Eye (tissue), 1 donor: Measurements from ENCODE around the gene GLG1.
"Not testable (repeated sequence)": the region's sequence is repeated elsewhere in the genome, so short reads cannot be mapped to it uniquely, and the experiment has no call there.

Experiments
- DNase-seq: peaks from one replicate; pipeline ENCODE4 v3.0.0-alpha.2; 2015

Gene GLG1

DNA sequence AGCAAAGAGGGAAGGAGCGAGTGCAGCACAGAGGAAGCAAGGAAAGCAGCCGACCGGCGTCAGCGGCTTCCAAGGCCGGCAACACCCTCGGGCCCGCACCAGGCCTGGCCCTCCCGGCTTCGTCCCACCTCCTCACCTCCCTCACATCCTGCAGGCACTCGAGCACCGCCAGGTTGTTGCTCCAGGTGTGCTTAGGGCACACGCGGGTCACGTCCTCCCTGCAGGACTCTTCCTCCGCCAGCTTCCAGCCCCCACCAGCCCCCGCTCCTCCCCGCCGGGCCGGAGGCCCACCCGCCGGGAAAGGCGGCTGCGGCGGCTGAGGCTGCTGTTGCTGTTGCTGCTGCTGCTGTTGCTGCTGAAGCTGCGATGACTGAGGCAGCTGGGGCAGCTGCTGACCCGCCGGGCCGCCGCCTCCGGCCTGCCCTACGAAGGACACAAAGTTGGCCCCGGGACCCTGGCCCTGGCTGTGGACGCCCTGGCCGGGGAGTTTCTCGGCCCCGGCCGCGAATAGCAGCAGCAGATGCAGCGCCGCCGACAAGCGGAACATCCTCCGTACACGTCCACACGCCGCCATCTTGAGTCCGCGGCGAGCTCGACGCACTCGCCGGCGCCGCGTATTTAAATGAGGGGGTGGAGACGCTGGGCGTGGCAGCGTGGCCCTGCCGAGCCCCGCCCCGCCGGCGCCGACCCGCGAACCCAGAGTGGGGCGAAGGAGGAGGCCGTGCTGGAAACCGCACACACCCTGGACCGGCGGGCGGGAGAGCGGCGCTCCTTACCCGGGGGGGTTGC, at the start of gene GLG1:
Gene GLG1 (minus strand): TSS at position 594 of the 789 bp plus-strand sequence. CDS start 20 bp downstream, at position 574.
- DNase-seq = peak; percentile 97

DNA sequence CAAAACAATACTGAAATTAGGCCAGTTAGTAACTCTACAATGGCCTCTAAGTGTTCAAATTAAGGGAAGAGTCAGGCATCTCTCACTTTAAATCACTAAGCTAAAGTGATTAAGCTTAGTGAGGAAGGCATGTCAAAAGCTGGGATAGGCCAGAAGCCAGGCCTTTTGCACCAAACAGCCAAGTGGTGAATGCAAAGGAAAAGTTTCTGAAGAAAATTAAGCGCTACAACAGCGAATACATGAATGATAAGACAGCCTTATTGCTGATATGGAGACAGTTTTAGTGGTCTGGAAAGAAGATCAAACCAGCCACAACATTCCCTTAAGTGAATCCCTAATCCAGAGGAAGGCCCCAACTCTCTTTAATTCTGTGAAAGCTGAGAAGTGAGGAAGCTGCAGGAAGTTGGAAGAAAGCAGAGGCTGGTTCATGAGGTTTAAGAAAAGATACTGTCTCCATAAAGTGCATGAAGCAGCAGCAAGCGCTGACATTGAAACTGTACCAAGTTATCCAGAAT, 47.7 kb upstream of the GLG1 start:
- no peak for DNase-seq

DNA sequence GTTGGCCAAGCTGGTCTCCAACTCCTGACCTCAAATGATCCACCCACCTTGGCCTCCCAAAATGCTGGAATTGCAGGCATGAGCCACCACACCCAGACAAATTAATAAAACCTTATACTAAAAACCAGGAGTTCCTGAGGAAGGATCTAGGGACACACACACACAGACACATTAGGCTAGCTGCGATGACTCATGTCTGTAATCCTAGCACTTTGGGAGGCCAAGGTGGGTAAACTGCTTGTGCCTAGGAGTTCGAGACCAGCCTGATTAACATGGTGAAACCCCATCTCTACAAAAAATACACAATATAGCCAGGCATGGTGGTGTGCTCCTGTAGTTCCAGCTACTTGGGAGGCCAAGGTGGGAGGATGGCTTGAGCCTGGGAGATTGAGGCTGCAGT, 46.0 kb upstream of the GLG1 start:
- DNase-seq = not testable (repeated sequence)

DNA sequence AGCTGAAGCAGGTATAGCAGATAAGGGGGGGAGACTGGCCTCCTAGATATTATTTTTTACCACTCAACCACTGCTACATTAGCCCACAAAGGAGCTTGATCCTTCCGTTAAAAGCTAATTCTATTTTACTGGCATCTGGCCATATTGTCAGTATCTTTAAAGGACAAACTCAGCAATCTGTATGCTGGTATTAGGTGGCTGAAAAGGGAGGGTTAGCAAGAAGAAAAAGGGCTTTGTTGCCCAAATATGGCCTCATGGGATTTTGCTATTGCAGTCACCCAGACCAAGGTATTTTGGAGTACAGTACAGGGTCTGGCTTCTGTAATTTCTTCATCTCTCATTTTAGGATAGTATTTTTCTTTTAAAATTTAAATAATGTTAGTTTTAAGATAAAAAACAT, 45.3 kb upstream of the GLG1 start:
- no peak for DNase-seq

DNA sequence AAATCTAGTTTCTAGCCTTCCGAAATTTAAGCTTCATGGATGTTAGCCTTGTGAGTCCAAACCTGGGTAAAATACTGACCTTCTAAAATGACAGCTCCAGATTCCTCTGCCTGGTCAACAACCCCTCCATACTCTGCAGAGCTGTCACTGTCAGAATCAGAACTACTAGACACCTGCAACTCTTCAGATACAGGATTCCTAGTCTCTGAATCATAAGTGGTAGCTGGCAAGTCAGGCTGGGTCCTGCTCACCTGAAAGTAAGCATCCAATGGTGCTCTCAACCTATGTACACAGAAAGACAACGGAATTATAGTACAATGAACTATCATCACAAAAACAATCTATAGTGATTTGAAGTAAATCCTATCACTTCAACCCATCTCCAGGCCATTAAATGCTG, 44.9 kb upstream of the GLG1 start:
- DNase-seq = no peak

DNA sequence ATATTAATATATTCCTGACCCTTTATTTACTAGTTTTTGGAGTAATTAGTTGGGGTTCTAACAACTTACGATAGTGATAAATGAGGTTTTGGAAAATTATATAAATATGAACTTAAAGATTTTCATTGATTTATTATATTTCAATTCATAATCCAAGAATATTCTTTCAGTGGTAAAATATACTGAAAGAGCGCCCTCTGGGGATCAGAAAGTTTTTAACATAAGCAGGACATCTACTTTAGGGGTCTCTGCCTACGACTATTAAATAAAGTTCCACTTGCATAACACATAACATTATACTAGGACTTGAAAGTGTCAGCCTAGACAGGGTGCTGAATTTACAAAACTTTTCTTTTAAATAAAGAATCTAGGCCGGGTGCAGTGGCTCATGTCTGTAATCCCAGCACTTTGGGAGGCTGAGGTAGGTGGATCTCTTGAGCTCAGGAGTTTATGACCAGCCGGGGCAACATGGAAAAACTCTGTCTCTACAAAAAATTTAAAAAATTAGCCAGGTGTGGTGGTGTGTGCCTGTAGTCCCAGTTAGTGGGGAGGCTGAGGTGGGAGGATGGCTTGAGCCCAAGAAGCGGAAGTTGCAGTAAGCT, 44.2 kb upstream of the GLG1 start:
- peak; percentile 23 for DNase-seq

DNA sequence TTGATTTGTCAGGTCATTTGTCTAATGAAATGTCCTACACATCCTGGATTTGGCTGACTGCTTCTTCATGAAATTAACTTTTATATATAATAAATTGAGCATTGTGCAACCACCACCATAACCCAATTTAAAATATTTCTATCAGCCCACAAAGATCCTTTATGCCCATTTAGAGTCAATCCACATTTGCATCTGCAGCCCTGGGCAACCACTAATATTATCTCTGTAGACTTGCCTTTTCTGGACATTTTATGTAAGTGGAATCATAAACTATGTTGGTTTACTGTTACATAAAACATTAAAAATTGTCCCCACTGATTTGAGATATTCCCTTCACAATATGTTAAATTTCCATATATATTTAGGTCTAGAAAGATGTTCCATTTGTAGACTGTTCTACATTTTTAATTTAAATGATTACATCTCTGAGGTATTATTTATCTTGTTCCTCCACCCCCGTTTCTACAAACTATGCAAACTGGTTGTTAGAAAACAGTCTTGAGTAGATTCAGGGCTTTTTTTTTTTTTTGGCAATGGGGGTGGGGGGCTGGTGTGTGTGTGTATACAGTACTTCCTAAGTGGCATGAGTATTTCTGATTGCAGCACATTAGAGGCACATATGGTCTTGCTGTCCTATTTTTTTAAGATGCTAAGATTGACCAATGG, 43.1 kb upstream of the GLG1 start:
- DNase-seq = no peak

DNA sequence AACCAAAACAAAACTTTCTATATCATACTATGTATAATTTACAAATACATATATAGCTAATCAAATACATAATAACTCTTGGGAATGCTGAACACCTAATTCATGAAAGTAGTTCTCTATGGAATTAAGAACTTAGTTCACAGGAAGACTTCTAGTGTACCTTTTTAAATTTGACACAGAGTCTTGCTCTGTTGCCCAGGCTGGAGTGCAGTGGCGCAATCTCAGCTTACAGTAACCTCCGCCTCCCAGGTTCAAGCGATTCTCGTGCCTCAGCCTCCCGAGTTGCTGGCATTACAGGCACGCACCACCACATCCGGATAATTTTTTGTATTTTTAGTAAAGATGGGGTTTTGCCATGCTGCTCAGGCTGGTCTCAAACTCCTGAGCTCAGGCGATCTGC, 35.1 kb upstream of the GLG1 start:
- DNase-seq = no peak

DNA sequence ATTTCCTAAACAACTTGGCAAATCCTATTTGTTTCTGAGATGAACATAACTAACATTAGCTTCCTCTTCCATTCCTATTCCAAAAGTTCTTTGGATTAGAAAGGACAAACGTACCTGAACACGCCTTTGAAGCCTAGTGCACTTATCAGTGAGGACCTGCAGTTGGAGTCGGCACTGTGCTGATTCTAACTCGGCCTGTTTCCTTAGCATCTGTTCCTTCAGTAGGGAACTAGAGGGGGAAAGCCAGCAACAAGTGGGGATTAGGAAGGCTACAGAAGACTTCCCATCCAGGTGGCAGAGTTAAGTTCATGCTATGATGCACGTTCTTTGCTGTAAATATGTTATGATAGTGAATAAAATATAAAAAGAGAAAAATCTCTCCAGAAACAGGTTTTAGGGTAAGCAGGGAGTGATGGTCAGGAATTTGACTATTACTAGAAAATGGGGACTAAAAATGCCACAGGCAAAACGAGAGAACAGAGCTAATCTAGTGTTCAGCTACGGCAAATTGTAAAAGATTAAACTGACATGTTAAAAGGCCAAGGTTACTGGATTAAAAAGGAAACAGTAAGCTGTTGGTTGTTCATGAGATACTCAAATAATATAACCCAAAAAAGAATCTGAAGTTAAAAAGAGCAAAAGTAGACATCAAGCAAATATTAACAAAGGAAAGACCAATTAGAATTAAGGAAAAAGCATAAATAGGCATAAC, 31.0 kb upstream of the GLG1 start:
- no peak for DNase-seq

DNA sequence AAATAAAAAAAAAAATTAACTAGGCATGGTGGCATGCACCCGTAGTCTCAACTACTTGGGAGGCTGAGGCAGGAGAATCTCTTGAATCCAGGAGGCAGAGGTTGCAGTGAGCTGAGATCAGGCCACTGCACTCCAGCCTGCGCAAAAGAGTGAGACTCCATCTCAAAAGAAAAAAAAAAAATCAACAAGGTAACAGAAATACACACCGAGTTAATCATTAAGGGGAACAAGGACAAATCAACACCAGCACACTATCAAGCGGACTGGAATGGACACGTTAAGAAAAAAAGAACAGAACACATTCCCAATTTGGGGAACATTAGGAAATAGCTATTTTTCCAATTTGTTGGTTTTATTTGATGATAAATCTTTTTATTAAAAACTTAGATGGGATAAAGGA, 28.4 kb upstream of the GLG1 start:
- no peak for DNase-seq

DNA sequence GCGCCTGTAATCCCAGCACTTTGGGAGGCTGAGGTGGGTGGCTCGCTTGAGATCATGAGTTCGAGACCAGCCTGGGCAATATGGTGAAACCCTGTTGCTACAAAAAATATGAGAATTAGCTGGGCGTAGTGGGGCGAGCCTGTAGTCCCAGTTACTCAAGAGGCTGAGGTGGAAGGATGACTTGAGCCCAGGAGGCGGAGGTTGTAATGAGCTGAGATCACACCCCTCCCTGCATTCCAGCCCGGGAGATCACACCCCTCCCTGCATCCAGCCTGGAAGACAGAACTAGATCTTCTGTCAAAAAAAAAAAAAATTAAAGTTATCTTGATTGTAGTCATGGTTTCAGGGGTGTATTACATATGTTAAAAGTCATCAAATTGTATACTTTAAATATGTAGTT, 26.8 kb upstream of the GLG1 start:
- DNase-seq = no peak

DNA sequence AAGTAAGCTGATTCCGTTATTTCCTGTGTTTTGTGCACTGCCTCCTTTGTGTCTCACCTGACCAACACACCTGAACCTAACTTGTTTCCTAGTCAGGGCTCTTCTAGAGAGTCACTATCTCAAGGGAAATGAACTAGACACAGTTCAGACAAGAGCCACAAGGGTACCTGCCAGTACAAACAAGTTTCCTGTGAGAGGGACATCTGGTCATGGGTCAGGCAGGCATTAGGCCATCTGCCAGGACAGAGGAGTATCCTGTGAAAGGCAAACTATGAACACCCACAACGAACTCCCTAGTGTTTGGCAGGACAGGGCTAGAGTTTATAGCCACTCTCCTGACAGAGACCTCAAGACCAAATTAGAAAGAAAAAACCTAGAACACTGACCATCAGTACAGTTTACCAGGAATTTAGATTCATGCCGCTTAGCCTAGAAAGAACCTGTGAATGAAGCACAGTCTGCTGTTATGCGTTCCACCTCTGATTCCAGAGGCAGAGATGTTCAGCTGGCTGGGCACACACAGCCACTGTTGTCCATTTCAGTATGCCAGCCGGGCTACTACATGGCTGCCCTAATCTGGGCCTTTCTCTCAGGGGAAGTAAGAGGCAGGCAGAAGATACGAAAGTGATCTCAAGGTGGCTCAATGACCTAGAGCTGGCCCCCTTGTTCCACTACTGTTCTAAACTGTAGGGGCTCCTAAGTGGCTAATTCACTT, 20.7 kb upstream of the GLG1 start:
- no peak for DNase-seq

DNA sequence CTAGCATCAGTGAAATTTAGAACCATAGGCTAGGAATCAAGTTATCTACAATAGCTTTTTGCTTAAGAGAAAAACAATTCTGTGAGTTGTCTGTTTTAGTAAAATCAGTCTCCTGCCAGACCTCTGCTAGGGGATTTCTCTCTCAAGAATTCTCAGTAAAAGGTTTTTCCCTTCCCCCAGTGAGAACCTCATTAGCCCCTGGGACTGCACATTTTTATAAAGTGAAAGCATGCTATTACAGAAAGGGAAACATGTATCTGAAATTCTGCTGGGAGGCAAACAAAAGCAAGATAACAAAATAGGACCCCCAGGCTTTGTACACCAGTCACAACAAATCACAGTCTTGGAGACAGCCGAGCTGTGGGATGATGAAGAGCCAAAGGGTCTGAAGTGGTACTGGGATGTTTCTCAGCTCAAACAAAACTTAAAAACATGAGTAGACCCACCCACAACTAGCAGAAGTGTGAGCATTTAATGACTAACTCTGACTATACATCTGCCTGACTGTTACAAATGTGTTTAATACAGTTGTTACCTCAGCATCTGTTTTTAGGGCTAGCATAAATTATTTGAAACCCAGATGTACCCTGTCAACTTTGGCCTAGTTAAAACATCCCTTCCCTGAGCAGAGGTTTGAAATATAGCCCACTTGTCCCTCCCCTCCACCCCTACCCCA, 20.0 kb upstream of the GLG1 start:
- no peak for DNase-seq

DNA sequence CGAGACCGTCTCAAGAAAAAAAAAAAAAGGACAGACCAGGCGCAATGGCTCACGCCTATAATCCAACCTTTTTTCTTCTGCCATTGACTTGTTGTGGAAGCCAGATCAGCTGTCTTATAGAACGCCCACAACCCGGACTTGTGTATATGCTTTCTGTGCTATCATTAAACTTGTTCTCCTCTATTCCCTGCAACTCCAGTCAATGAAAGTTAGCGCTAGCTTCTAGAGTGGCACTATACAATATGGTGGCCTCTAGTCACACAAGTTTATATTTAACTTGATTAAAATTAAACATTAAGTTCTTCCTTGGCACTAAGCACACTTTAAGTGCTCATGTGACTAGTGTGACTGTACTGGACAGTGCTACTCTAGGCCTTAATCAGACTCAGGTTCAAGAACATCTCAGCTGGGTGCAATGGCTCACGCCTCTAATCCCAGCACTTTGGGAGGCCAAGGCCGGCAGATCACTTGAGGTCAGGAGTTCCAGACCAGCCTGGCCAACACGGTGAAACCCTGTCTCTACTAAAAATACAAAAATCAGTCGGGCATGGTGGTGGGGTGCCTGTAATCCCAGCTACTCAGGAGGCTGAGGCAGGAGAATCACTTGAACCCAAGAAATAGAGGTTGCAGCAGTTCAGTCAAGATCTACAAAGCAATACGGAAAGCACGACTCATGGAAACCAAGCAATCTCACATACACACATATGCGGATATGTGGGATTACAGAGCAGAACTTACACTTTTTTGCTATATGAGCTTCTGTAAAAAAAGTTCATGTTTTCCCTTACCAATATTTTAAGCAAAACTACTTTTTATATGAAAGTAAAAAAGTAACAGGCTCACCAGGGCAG, 18.8 kb upstream of the GLG1 start:
- DNase-seq = no peak

DNA sequence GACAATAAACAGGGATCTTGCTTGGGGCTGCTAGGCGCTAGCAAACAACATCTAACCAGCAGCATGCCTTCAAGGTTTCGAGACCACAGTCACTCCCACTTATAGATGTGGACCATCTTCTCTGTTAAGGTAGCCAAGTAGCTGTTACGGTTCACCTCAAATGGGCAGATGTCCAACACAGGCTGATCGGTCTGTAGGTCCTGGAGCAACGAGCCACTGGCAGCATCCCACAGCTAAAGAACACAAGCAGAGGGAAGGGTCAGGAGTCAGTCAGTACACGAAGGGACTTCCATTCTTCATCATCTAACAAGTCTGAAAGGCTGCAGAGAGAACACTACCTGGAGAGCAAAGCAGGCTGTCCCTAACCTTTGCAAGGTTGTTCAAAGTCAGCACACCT, 16.9 kb upstream of the GLG1 start:
- no peak for DNase-seq

DNA sequence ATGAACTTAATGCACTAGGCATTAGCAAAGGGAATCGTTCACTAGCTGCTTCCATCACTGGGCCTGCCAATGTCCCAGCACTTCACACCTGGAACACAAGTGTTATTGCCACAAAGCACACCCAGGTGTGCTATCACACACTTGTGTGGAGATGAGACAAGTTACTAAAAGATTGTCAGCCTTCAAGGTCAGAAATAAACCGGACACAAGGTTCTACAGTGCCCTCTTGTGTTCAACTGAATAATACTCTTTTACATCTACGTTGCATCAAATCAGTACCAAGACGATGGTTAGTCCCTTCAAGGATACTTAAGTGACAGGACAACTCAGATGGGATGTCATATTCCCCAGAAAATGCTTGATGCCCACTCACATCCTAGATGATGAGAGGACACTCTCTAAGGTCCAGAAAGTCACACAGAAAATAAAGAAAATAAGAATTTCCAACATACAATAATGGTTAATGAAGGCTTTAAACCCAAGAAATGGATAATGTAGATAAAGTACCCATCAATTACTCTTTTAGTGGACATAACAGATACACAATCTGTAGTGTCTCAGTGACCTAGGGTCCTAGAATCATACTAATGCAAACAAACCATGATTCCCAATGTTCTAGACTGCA, 16.4 kb upstream of the GLG1 start:
- DNase-seq = peak; percentile 73

DNA sequence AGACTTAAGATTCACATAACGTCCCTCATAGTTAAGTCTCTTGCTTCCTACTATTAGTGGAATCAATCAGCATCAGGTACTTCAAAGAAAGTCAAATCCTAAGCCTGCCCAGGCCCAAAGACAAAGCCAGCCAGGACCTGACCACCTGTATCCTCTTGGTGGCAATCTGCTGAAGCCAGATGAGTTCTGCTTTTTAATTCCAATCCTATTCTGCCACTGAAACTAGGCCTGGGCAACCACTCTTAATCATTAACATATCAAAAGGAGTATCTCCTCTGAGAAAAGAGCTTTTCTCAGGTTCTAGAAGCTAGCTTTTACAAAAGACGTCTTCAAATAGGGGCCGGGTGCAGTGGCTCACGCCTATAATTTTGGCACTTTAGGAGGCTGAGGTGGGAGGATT, 15.1 kb upstream of the GLG1 start:
- DNase-seq = no peak

DNA sequence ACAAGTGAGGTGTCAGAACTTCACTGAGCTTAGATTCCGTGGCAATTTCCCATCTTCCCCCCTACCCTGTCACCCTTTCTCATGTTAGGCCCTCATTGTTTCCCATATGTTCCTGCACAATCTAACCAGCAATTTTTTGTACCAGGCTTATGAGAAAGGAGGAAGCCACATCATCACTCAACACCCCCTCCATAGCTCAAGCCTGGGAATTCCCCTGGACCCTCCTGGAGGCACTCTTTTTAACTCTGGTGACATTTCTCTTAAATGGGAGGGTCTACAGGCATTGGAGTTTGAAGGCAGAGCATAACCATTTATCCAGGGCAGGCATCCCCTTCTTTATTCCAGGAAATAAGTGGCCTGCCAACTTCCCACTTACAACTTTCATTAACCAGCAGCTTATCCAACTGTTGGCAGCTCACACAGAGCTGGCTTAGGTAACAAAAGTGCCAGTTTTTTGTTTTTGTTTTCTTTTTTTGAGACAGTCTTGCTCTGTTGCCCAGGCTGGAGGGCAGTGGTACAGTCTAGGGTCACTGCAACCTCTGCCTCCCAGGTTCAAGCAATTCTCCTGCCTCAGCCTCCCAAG, 10.4 kb upstream of the GLG1 start:
- no peak for DNase-seq

DNA sequence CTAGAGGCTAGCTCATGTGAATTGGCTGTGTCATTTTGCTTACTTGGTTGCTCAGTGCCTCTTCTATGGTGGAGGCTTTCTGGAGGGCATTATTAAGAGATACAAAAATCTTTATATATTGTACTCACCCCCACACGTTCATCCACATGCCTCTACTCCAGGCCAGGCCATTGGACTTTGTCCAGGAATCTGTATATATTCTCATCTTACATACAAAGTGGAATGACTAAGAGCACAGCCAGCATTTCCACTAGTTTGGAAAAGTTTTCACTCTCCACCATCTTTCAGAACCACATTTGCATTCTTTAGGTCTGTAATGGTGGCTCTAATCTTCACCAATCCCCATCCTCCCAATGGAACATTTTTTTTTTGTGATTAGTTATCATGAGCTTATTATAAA, 4.8 kb upstream of the GLG1 start:
- no peak for DNase-seq

DNA sequence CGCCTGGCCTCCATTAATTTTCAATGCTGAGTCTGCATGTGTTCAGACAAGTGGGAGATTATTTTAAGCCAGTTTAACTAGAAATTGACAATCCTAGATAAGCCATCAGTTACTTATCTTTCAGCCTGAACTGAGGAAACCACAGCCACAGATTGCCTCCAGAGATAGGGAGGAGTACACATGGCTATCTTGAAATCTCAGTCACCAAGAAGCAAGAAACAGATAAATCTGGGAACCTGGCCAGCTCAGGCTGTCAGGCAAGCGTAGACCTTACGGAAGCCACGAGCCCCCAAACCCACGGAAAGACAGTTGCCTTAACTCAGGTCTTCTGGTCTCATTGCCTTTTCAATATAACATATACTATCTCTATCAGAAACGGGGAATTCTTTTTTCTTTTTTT, 2.0 kb upstream of the GLG1 start:
- no peak for DNase-seq
